D721Med (cell line): ENCODE data around the gene RAD51.

Experiments
- DNase-seq: peaks from one replicate; pipeline ENCODE4 v3.0.0; 2011; ENCODE audit warnings: low spot score; ENCODE audit not compliant: insufficient read length
- FAIRE-seq: peaks from 2 replicates; lab custom pipeline; 2011; peaks lifted over from hg19 to GRCh38; lab: Jason Lieb, UNC
- CTCF ChIP-seq: IDR thresholded peaks from 2 replicates; pipeline ENCODE4 v1.5.1; 2012; ENCODE audit warnings: mild to moderate bottlenecking, control low read depth; ENCODE audit not compliant: insufficient read depth; ENCODE audit errors: missing control alignments

RAD51 gene

GRCh38 chr15:40696228-40696627, 1.3 kb downstream of the RAD51 start:
- FAIRE-seq: no peak
- DNase-seq: no peak
- no peak for TF ChIP-seq CTCF

DNA sequence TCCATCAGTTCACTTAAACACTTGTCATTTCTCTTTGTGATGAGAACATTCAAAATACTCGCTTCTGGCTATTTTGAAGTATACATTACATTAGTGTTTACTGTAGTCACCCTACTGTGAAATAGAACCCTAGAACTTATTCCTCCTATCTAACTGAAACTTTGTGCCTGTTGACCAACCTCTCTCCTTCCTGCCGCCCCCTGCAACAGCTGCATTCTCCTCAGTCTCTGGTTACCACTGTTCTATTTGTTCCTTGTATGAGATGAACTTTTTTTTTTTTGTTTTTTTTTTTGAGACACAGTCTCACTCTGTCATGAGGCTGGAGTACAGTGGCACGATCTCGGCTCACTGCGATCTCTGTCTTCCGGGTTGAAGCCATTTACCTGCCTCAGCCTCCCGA, 2.9 kb downstream of the RAD51 start:
- DNase-seq (no peak), FAIRE-seq (no peak)
- no peak for TF ChIP-seq CTCF

DNA sequence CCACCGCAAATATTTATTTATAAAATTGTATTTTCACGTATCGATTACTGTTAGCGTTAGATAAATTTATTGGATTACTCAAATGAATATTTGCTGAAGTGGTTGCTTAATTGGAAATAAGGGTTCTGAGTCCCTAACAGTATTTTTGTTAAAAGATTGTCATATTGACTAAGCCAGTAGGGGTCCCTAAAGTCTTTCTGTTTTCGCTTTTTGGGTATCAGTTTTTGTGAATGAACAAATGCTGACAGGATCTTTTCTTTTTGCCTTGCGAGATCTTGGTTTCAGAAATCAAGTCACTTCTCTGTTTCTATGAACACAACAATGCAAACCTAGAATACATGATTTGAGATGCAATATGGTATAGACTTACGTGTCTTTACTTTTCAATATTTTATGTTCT, 7.1 kb downstream of the RAD51 start:
- FAIRE-seq: no peak
- no peak for DNase-seq
- TF ChIP-seq CTCF: no peak

- TF ChIP-seq CTCF: no peak
- FAIRE-seq (no peak), DNase-seq (no peak)
These were observed 11.1 kb downstream of the RAD51 start for GRCh38 chr15:40706121-40706520.

- TF ChIP-seq CTCF: no peak
- DNase-seq (no peak), FAIRE-seq (no peak)
These were observed 19.2 kb downstream of the RAD51 start for GRCh38 chr15:40714144-40714543.

- DNase-seq: no peak
- FAIRE-seq: no peak
- no peak for TF ChIP-seq CTCF
These were observed 21.2 kb downstream of the RAD51 start for GRCh38 chr15:40716165-40716564.

- no peak for TF ChIP-seq CTCF
- DNase-seq: no peak
- FAIRE-seq: no peak
These were observed 26.7 kb downstream of the RAD51 start for GRCh38 chr15:40721701-40722100.
